HUES64 (cell line): ENCODE results near the gene TSPAN13.

Experiments
- H3K27ac ChIP-seq: 2 replicates; pipeline ENCODE4 v1.7.0; 2013; ENCODE audit warnings: low read depth, low read length, inconsistent platforms
- H3K27me3 ChIP-seq: 2 replicates; pipeline ENCODE4 v1.6.1; 2013; ENCODE audit warnings: mild to moderate bottlenecking, low read length; ENCODE audit not compliant: insufficient read depth
- H3K36me3 ChIP-seq: 2 replicates; pipeline ENCODE4 v1.6.1; 2013; ENCODE audit warnings: mild to moderate bottlenecking, low read length; ENCODE audit not compliant: insufficient read depth
- H3K4me1 ChIP-seq: 2 replicates; pipeline ENCODE4 v1.6.1; 2013; ENCODE audit warnings: mild to moderate bottlenecking, low read length, moderate library complexity; ENCODE audit not compliant: insufficient read depth
- H3K4me3 ChIP-seq: 2 replicates; pipeline ENCODE4 v1.5.1; 2013; ENCODE audit warnings: mild to moderate bottlenecking, low read length, moderate library complexity
- H3K9ac ChIP-seq: 2 replicates; pipeline ENCODE4 v1.6.1; 2013; ENCODE audit warnings: mild to moderate bottlenecking, low read depth, low read length
- H3K9me3 ChIP-seq: 2 replicates; pipeline ENCODE4 v1.6.1; 2013; ENCODE audit warnings: low read depth, low read length; ENCODE audit not compliant: insufficient read depth
- WGBS: fragments of 150-250, 120-280 bp; methylation state at CpG from one replicate; pipeline ENCODE4 v1.1.7; 2013; ENCODE audit warnings: missing lambda C conversion rate; 5-methylcytosine and 5-hydroxymethylcytosine counted together

TSPAN13 gene

GRCh38 chr7:16776053-16776452 is 22.5 kb downstream of the TSPAN13 start:
- no peak overlapping the region for H3K27ac ChIP-seq
- 84% methylated on average over 6 of the region's 7 CpGs for WGBS
- H3K36me3 ChIP-seq: no peaks in the 10 kb centered on the region
- no peaks in the 10 kb centered on the region for H3K27me3 ChIP-seq
- peaks cover 27% of the 10 kb centered on the region for H3K4me1 ChIP-seq
- no peaks in the 10 kb centered on the region for H3K9me3 ChIP-seq
- no peak overlapping the region for H3K4me3 ChIP-seq
- H3K9ac ChIP-seq: no peak overlapping the region

GRCh38 chr7:16778476-16778875 is 24.9 kb downstream of the TSPAN13 start:
- H3K4me1 ChIP-seq: peaks cover 25% of the 10 kb centered on the region
- no peaks in the 10 kb centered on the region for H3K36me3 ChIP-seq
- no peak overlapping the region for H3K4me3 ChIP-seq
- no peaks in the 10 kb centered on the region for H3K27me3 ChIP-seq
- H3K9me3 ChIP-seq: no peaks in the 10 kb centered on the region
- WGBS: 83% methylated on average over 2 of the region's 3 CpGs
- H3K9ac ChIP-seq: no peak overlapping the region
- peak overlapping the region; percentile 65; the same call in 1 of the 2 replicates for H3K27ac ChIP-seq

- Histone ChIP-seq H3K36me3 (no peaks in the 10 kb centered on the region), H3K9me3 (no peaks in the 10 kb centered on the region), H3K27me3 (no peaks in the 10 kb centered on the region), H3K4me3 (no peak overlapping the region), H3K4me1 (peaks cover 25% of the 10 kb centered on the region), H3K9ac (no peak overlapping the region), H3K27ac (no peak overlapping the region)
- 88% methylated on average over 1 of the region's 1 CpG for WGBS
Measured at GRCh38 chr7:16779051-16779450, 25.5 kb downstream of the TSPAN13 start.

GRCh38 chr7:16780596-16780995 is 27.0 kb downstream of the TSPAN13 start:
- Histone ChIP-seq H3K36me3 (no peaks in the 10 kb centered on the region), H3K4me1 (peaks cover 22% of the 10 kb centered on the region), H3K4me3 (no peak overlapping the region), H3K27ac (no peak overlapping the region), H3K9ac (no peak overlapping the region), H3K9me3 (no peaks in the 10 kb centered on the region), H3K27me3 (no peaks in the 10 kb centered on the region)
- 80% methylated on average over 1 of the region's 1 CpG for WGBS

- Histone ChIP-seq H3K4me1 (no peaks in the 10 kb centered on the region), H3K9ac (no peak overlapping the region), H3K36me3 (no peaks in the 10 kb centered on the region), H3K4me3 (no peak overlapping the region), H3K27me3 (no peaks in the 10 kb centered on the region), H3K9me3 (no peaks in the 10 kb centered on the region), H3K27ac (no peak overlapping the region)
- 100% methylated on average over 1 of the region's 1 CpG for WGBS
Measured at GRCh38 chr7:16785321-16785720, 31.8 kb downstream of the TSPAN13 start.

- Histone ChIP-seq H3K36me3 (no peaks in the 10 kb centered on the region), H3K4me3 (no peak overlapping the region), H3K27me3 (no peaks in the 10 kb centered on the region), H3K9me3 (no peaks in the 10 kb centered on the region), H3K4me1 (no peaks in the 10 kb centered on the region), H3K9ac (no peak overlapping the region), H3K27ac (no peak overlapping the region)
- 82% methylated on average over 2 of the region's 2 CpGs for WGBS
Measured at GRCh38 chr7:16785846-16786245, 32.3 kb downstream of the TSPAN13 start.

- Histone ChIP-seq H3K27ac (no peak overlapping the region), H3K36me3 (no peaks in the 10 kb centered on the region), H3K27me3 (no peaks in the 10 kb centered on the region), H3K4me3 (no peak overlapping the region), H3K9ac (no peak overlapping the region), H3K9me3 (no peaks in the 10 kb centered on the region), H3K4me1 (no peaks in the 10 kb centered on the region)
- WGBS: 100% methylated on average over 1 of the region's 4 CpGs
Measured at GRCh38 chr7:16786257-16786656, 32.7 kb downstream of the TSPAN13 start.

- H3K9ac ChIP-seq: no peak overlapping the region
- WGBS: 91% methylated on average over 1 of the region's 1 CpG
- no peaks in the 10 kb centered on the region for H3K9me3 ChIP-seq
- no peaks in the 10 kb centered on the region for H3K27me3 ChIP-seq
- no peak overlapping the region for H3K27ac ChIP-seq
- H3K4me3 ChIP-seq: no peak overlapping the region
- H3K36me3 ChIP-seq: no peaks in the 10 kb centered on the region
- no peaks in the 10 kb centered on the region for H3K4me1 ChIP-seq
Measured at GRCh38 chr7:16787127-16787526, 33.6 kb downstream of the TSPAN13 start.

- H3K27ac ChIP-seq: no peak overlapping the region
- H3K9me3 ChIP-seq: no peaks in the 10 kb centered on the region
- no peaks in the 10 kb centered on the region for H3K36me3 ChIP-seq
- H3K4me3 ChIP-seq: no peak overlapping the region
- H3K27me3 ChIP-seq: no peaks in the 10 kb centered on the region
- no peaks in the 10 kb centered on the region for H3K4me1 ChIP-seq
- H3K9ac ChIP-seq: no peak overlapping the region
- 93% methylated on average over 1 of the region's 1 CpG for WGBS
Measured at GRCh38 chr7:16791071-16791470, 37.5 kb downstream of the TSPAN13 start.

- Histone ChIP-seq H3K4me1 (no peaks in the 10 kb centered on the region), H3K4me3 (no peak overlapping the region), H3K27ac (no peak overlapping the region), H3K9ac (no peak overlapping the region), H3K9me3 (no peaks in the 10 kb centered on the region), H3K36me3 (no peaks in the 10 kb centered on the region), H3K27me3 (no peaks in the 10 kb centered on the region)
- 93% methylated on average over 4 of the region's 5 CpGs for WGBS
Measured at GRCh38 chr7:16791905-16792698, 38.5 kb downstream of the TSPAN13 start.

GRCh38 chr7:16794986-16795385 is 41.4 kb downstream of the TSPAN13 start:
- no peaks in the 10 kb centered on the region for H3K36me3 ChIP-seq
- H3K4me1 ChIP-seq: no peaks in the 10 kb centered on the region
- H3K9me3 ChIP-seq: no peaks in the 10 kb centered on the region
- 97% methylated on average over 2 of the region's 3 CpGs for WGBS
- H3K9ac ChIP-seq: no peak overlapping the region
- H3K27ac ChIP-seq: no peak overlapping the region
- H3K27me3 ChIP-seq: no peaks in the 10 kb centered on the region
- H3K4me3 ChIP-seq: no peak overlapping the region

- no peak overlapping the region for H3K27ac ChIP-seq
- no peaks in the 10 kb centered on the region for H3K36me3 ChIP-seq
- no peaks in the 10 kb centered on the region for H3K4me1 ChIP-seq
- H3K9me3 ChIP-seq: no peaks in the 10 kb centered on the region
- no peaks in the 10 kb centered on the region for H3K27me3 ChIP-seq
- no peak overlapping the region for H3K4me3 ChIP-seq
- 80% methylated on average over 6 of the region's 6 CpGs for WGBS
- H3K9ac ChIP-seq: no peak overlapping the region
Measured at GRCh38 chr7:16795624-16796023, 42.1 kb downstream of the TSPAN13 start.
